HG03139 (cell line): Measurements from ENCODE around the gene CBY1.
"Not testable (repeated sequence)": the region's sequence is repeated elsewhere in the genome, so short reads cannot be mapped to it uniquely, and the experiment has no call there.

Source experiments
- ATAC-seq: cut with Tn5 transposase; IDR thresholded peaks from one replicate; pipeline ENCODE4 v1.9.1; 2021; ENCODE audit not compliant: unreplicated experiment

Gene CBY1

DNA sequence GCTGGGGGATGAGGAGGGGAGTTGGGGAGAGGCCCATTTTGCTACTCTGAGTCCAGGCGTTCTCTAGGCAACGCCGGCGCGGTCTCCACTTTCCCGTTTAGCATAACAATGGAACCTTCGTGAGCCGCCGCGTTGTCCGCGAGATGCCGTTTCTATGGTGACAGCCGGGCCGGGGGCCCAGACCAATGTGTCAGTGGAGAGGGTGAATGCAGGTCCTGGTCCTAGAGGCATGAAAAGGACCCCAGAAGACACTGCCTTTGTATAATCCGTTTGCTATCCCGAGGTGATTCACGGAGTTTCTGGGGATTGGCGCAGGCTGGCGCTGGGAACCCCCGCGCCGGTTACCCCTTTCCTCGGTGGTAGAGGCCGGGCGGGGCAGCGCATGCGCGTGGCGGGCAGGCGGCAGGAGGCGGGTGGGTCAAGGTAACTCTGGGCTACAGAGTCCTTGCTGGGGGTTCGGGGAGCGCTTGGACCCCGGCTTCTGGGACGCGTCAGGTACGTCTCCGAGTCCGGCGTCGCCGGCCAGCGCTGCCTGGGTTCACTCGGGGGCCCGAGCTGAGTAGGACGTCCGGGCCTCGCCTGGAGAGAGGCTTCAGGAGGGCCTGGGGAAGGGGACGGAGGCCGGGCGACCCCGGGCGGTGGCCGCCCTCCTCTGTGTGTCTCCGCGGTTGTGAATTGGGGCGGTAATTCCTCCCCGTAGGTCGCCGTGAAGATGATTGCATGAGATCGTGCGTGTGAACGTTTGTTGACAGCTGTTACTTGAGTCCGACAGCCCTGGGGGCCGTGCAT lies at the start of gene CBY1, which contains the start of gene FAM227A:
Gene CBY1, plus strand, starts transcription at position 383 of the 789 bp plus-strand sequence. CDS start 11,417 bp downstream, outside the sequence.
Gene FAM227A, minus strand, starts transcription at position 137 of the 789 bp plus-strand sequence. CDS start 6,224 bp downstream, outside the sequence.
- ATAC-seq, result peak; percentile 69

DNA sequence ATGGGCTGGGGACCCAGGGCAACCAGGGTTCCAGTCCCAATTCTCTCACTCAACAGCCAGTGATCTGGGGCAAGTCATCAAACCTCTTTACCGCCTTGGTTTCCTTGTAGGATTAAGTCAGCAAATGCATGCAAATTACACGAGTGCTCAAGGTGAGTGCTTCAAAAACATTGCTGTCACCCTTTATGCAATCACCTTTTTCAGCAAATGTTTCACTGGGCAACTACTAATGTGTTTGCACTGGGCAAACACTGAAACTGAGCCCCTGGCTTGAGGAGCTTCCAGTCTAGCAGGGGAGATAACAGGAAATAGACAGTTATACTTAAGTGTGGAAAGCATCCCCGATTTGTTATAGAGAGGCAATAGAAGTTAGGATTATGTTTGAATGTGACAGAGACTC lies 48.8 kb upstream of the CBY1 start:
- ATAC-seq, result no peak

DNA sequence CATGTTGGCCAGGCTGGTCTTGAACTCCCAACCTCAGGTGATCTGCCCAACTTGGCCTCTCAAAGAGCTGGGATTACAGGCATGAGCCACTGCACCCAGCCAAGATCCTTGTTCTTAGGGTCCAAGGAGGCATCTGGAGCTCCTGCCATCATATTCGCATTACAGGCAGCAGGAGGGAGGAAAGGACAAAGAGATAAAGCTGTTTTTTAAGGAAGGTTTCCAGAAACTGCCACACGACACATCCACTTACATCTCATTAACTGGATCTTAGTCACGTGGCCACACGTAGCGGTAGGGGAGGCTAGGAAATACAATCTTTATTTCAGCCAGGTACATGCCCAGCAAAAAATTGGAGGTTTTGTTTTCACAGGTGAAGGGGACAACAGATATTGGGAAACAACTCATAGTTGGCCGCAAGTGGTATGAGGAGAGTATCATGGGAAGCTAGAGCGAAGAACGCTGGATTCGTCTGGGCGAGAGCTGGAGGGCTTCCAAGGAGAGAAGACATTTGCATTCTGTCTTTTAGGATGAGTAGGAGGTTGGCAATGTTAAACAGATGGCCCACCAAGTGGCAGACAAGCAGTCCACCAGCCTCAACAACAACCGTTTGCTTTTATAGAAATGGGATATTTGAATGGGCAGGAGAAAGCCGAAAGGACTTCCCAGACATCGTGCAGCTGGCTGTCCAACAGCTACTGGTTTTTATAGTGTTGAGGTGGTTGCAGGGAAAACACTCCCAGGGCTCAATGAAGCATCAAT lies 47.3 kb upstream of the CBY1 start:
- no peak for ATAC-seq

DNA sequence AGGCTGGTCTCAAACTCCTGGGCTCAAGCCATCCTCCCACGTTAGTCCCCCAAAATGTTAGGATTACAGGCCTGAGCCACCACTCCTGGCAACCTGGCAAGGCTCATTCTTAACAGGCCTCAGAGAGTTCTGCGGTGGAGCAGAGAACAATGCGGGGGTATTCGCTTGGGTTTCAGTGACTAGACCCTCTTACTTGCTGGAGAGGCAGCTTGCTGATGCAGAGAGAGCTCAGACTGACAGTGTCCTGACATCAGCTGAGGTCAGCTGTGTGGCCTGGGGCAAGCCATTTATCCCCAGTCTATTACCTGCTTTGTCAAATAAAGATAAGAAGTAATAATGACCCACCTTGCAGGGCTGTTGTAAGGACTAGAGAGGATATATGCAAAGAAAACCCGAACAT lies 46.2 kb upstream of the CBY1 start:
- ATAC-seq, result no peak

DNA sequence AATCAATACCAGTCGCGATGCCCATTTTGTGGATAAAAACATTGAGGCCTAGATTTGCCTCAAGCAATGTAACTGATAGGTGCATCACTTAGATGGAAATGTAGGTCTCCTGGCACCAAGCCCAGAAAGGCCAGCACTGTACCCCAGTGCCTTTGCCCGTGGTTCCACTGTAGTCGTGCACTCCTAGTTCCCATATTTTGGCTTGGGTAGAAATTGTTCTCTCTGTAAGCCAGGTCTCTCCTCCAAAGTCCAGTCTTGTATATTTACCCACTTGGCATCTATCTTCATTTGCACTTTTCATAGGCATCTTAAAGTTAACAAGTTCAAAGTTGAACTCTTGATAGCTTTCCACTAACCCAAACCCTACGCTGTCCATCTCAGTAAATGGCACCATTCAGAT lies 44.9 kb upstream of the CBY1 start:
- no peak for ATAC-seq

DNA sequence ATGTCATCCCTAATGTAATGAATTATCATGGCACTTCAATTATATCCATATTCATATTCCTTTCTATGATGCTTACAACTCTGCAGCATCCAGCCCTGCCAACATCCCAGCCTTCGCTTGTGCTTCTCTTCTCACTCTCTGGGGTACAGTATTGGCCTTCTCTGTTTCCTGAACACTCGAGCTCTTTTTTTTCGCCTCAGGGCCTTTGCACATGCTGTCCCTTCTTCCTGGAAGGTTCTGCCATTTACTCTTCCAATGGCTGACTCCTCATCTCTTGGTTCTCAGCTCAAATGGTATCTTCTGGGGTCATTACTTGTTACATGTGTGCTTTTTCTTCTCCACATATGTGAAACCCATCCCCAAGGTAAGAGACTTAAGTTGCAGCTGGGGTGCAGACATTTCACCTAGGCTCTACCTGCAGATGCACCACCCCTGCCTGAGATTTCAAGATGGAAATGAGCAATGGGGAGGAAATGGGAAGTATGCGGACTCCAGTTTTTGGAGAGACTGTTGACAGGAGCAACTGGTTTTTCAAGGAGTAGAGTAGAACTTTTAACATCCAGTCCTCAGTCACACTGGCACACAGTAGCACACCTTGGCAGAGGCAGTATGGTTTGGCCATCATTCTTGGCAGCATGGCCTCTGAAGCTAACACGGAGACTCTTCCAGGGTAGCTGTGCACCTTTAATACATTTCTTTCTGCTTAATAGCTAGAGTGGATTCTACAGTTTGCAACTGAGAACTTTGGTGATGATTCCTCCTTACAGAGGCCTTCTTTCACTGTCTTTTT lies 44.0 kb upstream of the CBY1 start:
- ATAC-seq, result no peak

DNA sequence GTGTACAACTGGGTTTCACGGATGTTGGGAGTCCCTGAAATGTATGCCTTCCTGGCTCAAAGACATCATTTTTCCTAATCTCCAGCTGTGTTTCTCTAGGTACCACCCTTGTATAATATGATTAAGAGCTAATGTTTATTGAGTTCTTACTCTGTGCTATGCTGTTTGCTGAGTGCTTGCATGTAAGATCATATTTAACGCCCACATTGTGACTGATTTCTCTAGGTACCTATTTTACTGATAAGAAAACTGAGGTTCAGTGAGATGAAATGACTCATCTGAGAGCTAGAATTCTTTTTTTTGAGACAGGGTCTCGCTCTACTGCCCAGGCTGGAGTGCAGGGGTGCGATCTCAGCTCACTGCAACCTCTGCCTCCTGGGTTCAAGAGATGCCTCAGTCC lies 42.9 kb upstream of the CBY1 start:
- no peak for ATAC-seq

DNA sequence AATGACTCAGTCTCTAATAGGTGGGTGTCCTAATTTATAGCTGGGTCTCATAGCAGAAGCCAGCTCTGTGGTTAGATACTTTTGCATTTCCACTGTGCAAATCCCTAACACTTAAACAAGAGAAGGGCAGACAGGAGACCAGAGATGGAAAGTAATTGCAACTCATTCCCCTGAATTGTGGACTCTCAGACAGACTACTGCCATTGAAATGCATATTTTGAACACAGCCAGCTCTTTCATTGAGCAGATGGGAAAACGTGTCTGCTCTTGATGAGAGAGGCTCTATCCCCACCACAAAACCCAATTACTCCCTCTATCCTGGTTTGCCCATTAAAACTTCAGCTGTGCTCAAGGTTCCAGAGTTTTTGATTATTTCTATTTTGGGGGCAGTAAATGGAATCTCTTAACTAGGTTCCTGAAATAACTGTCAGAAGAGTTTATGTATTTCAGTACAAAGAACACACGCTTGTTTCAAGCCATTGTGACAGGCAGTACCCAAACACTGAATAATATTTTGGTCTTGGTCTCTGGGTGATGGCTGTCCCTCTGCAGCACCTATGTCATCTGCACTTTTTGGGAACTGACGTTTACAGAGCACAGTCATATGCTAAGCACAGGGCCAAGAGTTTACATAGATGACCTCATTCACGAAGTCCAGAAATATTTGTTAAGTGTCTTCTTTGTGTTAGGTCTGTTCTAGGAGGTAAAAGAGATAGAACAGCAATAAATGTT lies 41.9 kb upstream of the CBY1 start:
- ATAC-seq, result no peak

DNA sequence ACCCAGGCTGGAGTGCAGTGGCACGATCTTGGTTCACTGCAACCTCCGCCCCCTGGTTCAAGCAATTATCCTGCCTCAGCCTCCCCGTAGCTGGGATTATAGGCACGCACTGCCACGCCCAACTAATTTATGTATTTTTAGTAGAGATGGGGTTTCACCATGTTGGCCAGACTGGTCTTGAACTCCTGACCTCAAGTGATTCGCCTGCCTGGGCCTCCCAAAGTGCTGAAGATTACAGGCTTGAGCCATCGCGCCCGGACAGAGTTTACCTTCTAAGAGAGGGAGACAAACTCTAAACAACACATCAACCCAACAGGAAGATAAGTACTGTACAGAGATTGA lies 41.4 kb upstream of the CBY1 start:
- ATAC-seq, result not testable (repeated sequence)

DNA sequence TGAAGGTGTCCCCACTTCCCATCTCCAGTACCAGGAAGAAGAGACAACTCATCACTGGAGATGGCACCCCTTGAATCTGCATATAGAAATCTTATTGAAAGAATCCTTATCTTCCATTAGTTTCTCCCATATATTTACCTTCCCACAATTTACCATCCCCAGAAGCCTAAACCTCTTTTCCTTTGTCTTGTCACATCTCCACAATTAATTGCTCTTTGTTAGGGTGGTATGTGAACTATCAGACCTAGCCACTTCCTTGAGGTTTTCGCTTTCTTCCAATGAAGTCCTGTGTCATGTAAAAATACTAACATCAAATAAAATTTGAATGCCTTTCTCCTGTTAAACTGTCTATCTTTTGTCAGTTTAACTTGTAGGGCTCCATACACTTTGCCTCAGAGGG lies 38.2 kb upstream of the CBY1 start:
- no peak for ATAC-seq

DNA sequence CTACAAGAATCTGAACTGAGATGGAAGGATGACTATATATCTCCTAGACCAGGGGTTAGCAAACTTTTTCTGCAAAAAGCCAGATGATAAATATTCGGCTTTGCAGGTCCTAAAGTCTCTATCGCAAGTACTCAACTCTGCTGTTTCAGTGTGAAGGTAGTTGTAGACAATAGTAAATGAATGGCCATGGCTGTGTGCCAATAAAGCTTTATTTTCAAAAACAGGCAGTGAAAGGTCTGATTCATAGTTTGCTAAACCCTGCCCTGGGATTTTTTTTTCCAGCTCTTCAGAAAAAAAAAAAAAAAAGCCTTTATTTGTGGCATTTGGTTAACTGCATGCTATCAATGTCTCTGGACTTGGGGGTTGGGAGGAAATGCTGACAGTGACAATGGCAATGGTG lies 37.8 kb upstream of the CBY1 start:
- no peak for ATAC-seq

DNA sequence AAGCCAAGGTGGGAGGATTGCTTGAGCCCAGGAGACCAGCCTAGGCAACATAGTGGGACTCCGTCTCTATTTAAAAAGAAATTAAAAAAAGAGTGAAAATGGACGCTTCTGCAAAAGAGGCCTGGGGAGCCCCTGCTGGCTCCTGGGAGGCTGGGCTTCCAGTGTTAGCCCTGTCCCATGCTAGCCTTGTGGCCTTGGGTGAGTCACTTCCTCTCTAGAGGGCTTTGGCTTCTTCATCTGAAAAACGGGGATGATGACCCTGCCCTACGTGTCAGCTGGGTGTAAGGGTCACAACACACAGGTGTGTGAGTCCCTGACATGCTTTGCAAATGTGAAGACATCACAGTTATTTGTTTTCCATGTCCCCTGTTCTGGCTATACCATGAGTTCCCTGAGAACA lies 33.1 kb upstream of the CBY1 start:
- no peak for ATAC-seq

DNA sequence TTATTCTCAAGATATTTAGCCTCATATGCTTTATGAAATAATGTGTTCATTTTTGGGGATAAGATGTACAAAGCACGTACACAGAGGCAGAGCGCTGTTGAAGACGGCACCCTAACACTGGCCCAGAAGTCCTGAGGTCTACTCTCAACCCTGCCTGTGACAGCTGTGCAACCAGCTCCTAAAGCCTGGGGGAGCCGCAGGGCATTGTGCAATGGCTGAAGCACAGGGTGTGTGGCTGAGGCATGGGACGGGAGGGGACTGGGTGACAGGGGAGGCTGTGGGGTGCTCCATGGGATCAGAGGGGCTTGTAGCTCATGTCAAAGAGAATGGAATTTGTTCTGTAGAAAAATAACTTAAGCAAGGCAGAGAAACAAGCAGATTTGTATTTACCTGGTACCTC lies 28.0 kb upstream of the CBY1 start:
- ATAC-seq, result no peak

DNA sequence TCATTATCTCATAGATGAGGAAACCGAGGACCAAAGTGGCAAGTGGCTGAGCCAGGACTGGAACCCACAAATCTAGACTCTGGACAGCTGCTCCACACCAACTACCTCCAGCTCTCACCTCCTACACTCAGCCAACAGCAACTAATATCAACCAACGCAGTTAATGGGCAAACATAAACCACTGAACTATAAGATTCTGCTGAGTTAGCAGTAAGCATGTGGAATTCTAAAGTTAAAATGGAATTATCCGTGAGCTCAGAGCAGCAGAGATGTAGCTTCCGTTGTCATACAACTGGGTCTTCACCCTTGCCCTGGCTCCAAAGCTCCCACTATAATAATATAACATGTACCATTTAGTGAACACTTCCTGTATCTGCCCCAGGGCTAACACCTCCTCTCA lies 27.3 kb upstream of the CBY1 start:
- ATAC-seq, result no peak

DNA sequence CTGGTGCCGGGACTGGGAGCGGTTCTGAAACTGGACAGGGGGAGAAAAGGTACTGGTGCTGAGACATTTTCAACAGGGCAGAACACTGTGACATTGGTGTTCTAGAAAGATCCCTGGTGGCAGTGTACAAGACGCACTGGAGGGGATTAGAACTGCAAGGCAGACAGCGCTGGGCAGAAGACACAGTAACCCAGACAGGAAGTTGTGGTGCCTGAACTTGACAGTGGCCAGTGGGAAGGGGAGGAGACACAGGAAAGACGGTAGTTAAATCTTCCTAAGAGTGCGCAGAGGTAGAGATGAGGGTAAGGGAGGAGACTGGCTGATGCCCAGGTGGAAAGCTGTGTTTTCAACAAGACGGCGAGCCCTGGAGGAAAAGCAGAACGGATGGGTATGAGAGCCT lies 24.7 kb upstream of the CBY1 start:
- ATAC-seq, result no peak

DNA sequence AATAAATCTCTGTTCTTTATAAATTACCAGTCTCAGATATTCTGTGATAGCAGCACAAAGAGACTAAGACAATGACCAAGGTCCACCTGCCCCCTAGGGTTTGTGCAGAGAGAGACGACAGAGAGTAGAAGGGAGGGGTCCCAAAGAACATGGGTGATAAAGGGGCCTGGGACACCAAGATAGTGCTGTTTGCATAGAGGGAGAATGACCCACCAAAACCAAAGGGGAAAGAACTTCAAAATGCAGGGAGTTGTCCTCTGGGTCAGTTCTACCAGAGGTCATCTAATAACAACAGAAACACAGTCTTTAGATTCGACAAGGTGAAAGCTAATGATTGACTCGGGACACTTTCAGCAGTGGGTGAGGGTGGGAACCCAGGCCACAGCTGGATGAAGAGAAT lies 23.9 kb upstream of the CBY1 start:
- no peak for ATAC-seq

DNA sequence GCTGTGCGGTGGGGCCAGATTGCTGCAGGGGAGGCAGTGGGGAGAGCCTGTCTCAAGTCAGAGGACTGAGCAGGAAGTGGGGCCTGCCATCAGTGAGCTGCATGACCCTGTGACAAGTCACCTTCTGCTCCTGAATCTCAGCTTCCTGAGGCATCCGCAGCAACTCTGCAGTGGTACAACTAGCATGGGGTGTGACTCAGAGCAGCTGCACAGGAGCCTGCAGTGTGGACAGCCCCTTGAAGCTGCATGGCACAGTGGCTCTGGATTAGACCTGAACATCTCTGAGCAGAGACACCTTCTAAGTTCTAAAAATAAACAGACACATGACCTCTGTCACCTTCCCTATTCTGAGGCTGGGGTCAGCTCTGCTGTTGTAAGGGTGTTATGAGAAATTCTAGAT lies 18.2 kb upstream of the CBY1 start:
- no peak for ATAC-seq

DNA sequence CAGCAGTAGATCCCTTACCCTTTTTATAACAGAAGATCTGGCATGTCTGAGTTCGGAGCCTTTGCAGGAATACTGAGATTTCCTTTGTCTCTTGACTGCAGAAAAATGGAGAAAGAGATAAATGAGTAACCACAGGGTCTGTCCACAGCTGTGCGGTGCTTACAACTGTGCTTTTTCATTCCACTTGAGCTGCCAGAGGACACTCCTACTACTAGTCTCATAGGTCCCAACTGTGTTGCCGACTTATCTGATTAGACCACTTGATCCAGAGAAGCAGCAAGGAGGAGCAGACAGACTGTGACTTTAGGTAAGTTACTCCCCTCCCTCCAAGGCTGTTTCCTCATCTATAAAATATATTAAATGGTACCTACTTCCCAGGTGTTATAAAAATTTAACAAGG lies 17.7 kb upstream of the CBY1 start:
- no peak for ATAC-seq

DNA sequence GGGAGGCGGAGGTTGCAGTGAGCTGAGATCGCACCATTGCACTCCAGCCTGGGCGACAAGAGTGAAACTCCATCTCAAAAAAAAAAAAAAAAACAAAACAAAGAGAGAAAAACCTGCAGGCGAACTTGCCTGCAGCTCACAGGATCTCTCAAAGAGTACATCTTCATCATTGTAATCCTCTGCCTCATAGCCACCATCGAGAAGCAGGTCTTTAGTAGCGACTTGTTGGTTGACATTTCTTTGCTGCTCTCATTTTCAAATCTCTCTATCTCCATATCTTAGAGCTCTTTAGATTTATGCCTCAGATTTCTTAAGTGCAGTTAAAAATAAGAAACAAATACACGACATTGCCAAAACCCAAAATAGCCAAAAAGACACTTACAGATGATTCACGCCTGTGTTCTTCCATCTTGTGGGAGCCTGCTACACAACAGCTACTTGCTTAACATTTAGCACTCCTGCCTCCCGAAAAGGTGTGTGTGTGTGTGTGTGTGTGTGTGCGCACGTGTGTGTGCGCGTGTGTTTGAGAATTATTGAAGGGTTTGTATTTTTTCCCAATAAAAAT lies 14.9 kb upstream of the CBY1 start:
- ATAC-seq, result no peak

DNA sequence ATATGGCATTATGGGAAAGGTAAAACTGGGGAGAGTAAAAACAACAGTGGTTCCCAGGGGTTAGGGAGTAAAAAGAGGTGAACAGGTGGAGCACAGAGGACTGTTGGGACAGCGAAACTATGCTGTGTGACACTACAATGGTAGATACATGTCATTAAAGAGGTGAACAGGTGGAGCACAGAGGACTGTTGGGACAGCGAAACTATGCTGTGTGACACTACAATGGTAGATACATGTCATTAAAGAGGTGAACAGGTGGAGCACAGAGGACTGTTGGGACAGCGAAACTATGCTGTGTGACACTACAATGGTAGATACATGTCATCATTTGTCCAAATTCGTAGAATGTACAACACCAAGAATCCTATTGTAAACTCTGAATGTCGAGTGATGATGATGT lies 12.2 kb upstream of the CBY1 start:
- ATAC-seq, result not testable (repeated sequence)

DNA sequence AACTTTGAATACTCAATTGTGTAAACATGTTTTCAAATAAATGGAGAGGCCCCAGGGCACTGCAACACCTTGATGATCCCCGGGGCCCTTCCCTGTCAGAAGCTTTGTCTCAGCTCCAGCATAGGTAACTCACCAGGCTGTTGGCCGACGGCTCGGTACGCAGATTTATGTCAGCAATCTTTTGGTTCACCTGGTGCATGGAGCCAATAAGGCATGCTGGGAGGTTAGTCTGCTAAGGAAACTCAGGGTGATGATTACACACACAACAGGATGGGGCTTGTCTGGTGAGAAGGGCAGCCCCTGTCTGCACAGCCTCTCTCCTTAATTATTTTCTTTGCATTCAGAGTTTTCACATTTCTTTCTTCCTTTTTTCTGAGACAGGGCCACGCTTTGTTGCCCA lies 11.0 kb upstream of the CBY1 start:
- no peak for ATAC-seq
